ENCODE results near the gene LSAMP. TPM values are rescaled to one million over a fixed set of nuclear protein-coding genes. Genes with fewer than 3 reads are reported as not detected.

The LSAMP gene
- total RNA-seq, 1 experiment from 2014 or later: 0.90 TPM

- Histone ChIP-seq H3K14ac (ENCODE audit: insufficient read depth, low read length) (no peak overlapping the region), H3K79me1 (ENCODE audit: insufficient read depth, low read depth, low read length, poor library complexity, severe bottlenecking) (no peaks in the 10 kb centered on the region), H3K23me2 (ENCODE audit: insufficient read length, low read depth, low read length, poor library complexity, severe bottlenecking) (no peaks in the 10 kb centered on the region), H3K27me3 (ENCODE audit: insufficient read depth, low read length) (no peaks in the 10 kb centered on the region), H2AK5ac (ENCODE audit: insufficient read length, low read length) (no peak overlapping the region), H2BK5ac (ENCODE audit: insufficient read length, low read length) (no peak overlapping the region), H2BK12ac (ENCODE audit: insufficient read length, low read depth, low read length) (no peak overlapping the region), H4K91ac (ENCODE audit: insufficient read length, low read depth, low read length) (no peak overlapping the region), H3K4ac (ENCODE audit: low read depth, low read length) (no peak overlapping the region), H3K4me1 (ENCODE audit: insufficient read depth, low read length) (no peaks in the 10 kb centered on the region; the same call in 1 of the 2 replicates), H3K9me3 (ENCODE audit: control insufficient read depth, low read depth, low read length) (no peaks in the 10 kb centered on the region), H3K4me2 (ENCODE audit: insufficient read depth, insufficient read length, low read length) (no peak overlapping the region), H3K18ac (ENCODE audit: insufficient read length, low read depth, low read length) (no peak overlapping the region), H3K23ac (ENCODE audit: insufficient read length, low read depth, low read length) (no peak overlapping the region), H3T11ph (ENCODE audit: low read length) (no peak overlapping the region), H3K9ac (ENCODE audit: extremely low read depth, insufficient read length, low read length) (no peak overlapping the region), H3K56ac (ENCODE audit: insufficient read length, low read depth, low read length) (no peak overlapping the region), H4K20me1 (ENCODE audit: control insufficient read depth, insufficient read depth, insufficient read length) (no peaks in the 10 kb centered on the region), H3K79me2 (ENCODE audit: insufficient read depth, low read length) (no peaks in the 10 kb centered on the region), H2BK15ac (ENCODE audit: low read depth, low read length) (no peak overlapping the region), H2AFZ (ENCODE audit: low read length) (no peak overlapping the region), H3K27ac (ENCODE audit: insufficient read length, low read depth, low read length) (no peak overlapping the region), H4K8ac (replicated peaks; ENCODE audit: insufficient read length, low read depth, low read length) (no peak overlapping the region), H4K5ac (ENCODE audit: insufficient read length, low read depth, low read length) (no peak overlapping the region), H2BK20ac (ENCODE audit: low read depth, low read length, poor library complexity, severe bottlenecking) (no peak overlapping the region), H2BK120ac (ENCODE audit: low read depth, low read length, poor library complexity, severe bottlenecking) (no peak overlapping the region)
- no peak overlapping the region for H3K4me3 Mint-ChIP-seq
- H3K36me3 Mint-ChIP-seq (ENCODE audit: insufficient read depth in 1 of 3, low read depth in 3 of 3): no peaks in the 10 kb centered on the region
- H3K9me3 Mint-ChIP-seq: no peaks in the 10 kb centered on the region; a peak in 1 of 5 replicates
- peaks cover 4% of the 10 kb centered on the region; the same call in 1 of the 2 replicates for H3K27me3 Mint-ChIP-seq (ENCODE audit: low read depth)
- H3K4me1 Mint-ChIP-seq: peaks cover 14 to 19% of the 10 kb centered on the region in 2 experiments
- H3K27ac Mint-ChIP-seq: no peak overlapping the region
- no peak for DNase-seq
- no CpG with 5 or more reads among the region's 1 CpG for WGBS (ENCODE audit: extremely low coverage, insufficient read length, low lambda C conversion rate)
- TF ChIP-seq CTCF (conservative IDR thresholded peaks at IDR 0.05): no peak
Measured at GRCh38 chr3:116001151-116001621, 444.1 kb downstream of the LSAMP start.
